IPS-18a (cell line): ENCODE data around the gene LRIT3.
"Not testable (repeated sequence)": the region's sequence is repeated elsewhere in the genome, so short reads cannot be mapped to it uniquely, and the experiment has no call there.

Source experiments
- H3K27ac ChIP-seq: one replicate; pipeline ENCODE4 v1.5.1; 2013; ENCODE audit warnings: low read length
- H3K27me3 ChIP-seq: one replicate; pipeline ENCODE4 v1.6.1; 2013; ENCODE audit warnings: mild to moderate bottlenecking, low read length; ENCODE audit not compliant: control insufficient read depth, insufficient read depth
- H3K36me3 ChIP-seq: one replicate; pipeline ENCODE4 v1.6.1; 2013; ENCODE audit warnings: low read depth, low read length; ENCODE audit not compliant: control insufficient read depth
- H3K4me1 ChIP-seq: one replicate; pipeline ENCODE4 v1.6.1; 2013; ENCODE audit warnings: low read depth, low read length; ENCODE audit not compliant: control insufficient read depth
- H3K4me3 ChIP-seq: one replicate; pipeline ENCODE4 v1.5.1; 2013; ENCODE audit warnings: low read length
- H3K9ac ChIP-seq: one replicate; pipeline ENCODE4 v1.6.1; 2013; ENCODE audit warnings: mild to moderate bottlenecking, low read length, moderate library complexity
- H3K9me3 ChIP-seq: one replicate; pipeline ENCODE4 v1.6.1; 2013; ENCODE audit warnings: low read depth, low read length; ENCODE audit not compliant: control insufficient read depth

Gene LRIT3

DNA sequence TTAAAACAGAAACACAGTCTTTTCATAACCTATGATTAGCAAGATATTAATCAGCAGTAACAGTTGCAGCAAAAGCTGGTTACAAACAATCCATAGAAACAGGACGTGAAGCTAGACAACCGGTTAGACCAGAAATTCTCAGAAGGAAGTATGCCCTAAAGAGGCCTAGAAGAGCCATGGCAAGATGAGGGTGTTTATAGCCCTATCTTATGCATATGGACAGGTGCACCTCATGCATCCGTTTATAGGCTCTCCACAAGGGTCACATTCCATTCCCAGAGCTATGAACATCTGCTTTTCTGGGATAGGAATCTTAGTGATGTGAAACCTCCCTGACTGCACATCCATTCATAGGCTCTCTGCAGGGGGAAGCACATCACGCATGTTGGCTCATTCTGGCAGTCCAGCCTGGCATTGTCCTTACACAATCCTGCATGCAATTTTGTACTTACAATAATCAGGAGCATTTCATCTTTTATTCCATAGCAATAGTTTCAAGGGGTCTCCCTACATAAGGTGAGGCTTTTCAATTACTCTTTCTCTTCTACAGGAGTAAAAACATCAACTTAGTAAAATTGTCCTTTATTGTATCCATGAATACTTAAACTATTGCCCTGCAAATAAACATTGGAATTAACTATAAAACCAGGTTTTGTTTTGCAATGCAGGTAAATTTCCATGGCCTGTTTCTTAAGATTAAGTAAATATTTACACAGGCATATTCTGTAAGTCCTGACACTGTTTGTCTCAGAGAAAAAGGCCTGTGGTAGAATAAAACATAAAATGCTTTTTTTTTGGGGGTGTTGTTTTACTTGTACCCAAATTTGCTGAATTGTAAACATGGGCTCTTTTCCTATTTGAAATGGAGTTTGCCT, 11.8 kb downstream of the LRIT3 start:
- H3K27ac ChIP-seq, H3K9ac ChIP-seq, H3K9me3 ChIP-seq, H3K36me3 ChIP-seq, H3K4me3 ChIP-seq, H3K27me3 ChIP-seq, H3K4me1 ChIP-seq: not testable (repeated sequence)

DNA sequence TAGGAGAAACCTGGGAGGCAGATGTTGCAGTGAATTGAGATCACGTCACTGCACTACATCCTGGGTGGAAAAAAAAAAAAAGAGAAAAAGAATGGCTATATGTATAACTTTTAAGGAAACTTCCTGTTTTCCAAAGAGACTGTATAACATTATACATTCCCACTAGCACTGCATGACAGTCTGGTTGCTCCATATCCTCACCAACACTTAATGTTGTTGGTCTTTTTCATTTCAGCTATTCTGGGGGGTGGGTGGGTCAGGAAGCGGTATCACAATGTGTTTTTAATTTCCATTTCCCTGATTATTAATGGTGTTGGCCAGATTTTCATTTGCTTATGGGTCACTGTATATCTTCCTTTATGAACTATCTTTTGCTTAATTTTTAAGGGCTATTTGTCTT, 13.4 kb downstream of the LRIT3 start:
- H3K4me1 ChIP-seq = no peaks in the 10 kb centered on the region
- no peaks in the 10 kb centered on the region for H3K36me3 ChIP-seq
- no peak overlapping the region for H3K9ac ChIP-seq
- no peak overlapping the region for H3K4me3 ChIP-seq
- peaks cover 3% of the 10 kb centered on the region for H3K9me3 ChIP-seq
- no peak overlapping the region for H3K27ac ChIP-seq
- H3K27me3 ChIP-seq = no peaks in the 10 kb centered on the region

DNA sequence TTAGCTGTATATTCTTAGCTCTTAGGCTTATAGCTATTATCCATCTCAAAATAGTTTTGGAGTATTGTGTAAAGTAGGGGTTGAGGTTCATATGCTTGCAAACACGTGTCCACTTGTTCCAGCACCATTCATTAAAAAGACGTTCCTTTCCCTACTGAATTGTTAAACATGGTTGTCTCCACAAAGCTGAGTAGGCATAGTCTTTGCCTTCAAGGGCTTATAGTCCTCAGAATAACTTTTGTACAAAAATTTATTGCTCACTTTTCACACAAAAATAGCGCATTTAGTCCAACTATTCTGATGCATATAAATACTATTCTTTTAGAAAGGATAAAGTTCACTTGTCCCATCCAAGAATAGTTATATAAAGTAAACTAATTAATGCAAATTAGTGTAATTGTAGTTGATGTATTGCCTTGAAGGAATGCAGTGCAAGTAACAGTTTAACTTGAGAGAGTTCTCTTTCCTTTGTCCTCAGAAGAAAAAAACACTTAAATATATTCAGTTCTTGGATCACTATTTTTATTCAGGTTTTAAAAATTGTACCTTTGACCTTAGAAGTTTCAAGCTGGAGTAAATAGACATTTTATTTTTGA, 14.1 kb downstream of the LRIT3 start:
- H3K9ac ChIP-seq = no peak overlapping the region

DNA sequence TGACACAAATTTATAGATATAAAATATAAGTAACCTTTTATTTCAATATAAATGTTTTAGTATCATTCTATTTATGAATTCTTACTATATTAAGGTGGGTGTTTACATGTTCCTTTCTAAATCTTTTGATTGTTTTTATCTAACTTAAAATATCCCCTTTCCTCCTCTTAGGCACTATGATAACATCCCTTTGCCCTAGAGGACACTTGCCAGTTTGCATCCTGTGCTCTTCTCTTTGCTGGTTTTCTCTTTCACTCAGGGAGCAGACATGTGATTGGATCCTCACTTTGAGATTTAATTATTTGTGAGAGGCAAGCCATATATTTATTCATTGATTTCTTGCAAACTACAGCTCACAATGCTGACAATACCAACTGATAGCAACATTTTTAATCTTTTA, 16.2 kb downstream of the LRIT3 start:
- no peak overlapping the region for H3K4me3 ChIP-seq
- no peaks in the 10 kb centered on the region for H3K27me3 ChIP-seq
- H3K9me3 ChIP-seq = peaks cover 3% of the 10 kb centered on the region
- H3K4me1 ChIP-seq = no peaks in the 10 kb centered on the region
- H3K9ac ChIP-seq = no peak overlapping the region
- no peaks in the 10 kb centered on the region for H3K36me3 ChIP-seq
- no peak overlapping the region for H3K27ac ChIP-seq

More for the DNA sequence above, 14.1 kb downstream of the LRIT3 start:
- H3K27ac ChIP-seq = no peak overlapping the region
- H3K4me3 ChIP-seq = no peak overlapping the region
- no peaks in the 10 kb centered on the region for H3K36me3 ChIP-seq
- peaks cover 3% of the 10 kb centered on the region for H3K9me3 ChIP-seq
- H3K27me3 ChIP-seq = no peaks in the 10 kb centered on the region
- H3K4me1 ChIP-seq = no peaks in the 10 kb centered on the region

DNA sequence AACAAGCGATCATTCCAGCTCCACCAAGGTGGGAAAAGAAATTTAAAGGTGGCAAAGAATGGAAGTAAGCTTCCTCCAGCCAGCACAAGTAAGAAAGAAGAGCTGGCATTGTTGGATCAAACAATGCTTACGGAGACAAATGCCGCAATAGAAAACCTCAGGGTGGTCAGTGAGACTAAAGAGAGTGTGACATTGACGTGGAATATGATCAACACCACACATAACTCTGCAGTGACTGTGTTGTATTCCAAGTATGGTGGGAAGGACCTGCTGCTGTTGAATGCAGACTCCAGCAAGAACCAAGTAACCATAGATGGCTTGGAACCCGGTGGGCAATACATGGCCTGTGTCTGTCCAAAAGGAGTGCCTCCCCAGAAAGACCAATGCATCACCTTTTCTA, 22.2 kb downstream of the LRIT3 start:
- Histone ChIP-seq H3K9ac (no peak overlapping the region), H3K4me1 (no peaks in the 10 kb centered on the region), H3K9me3 (no peaks in the 10 kb centered on the region), H3K27ac (no peak overlapping the region), H3K36me3 (no peaks in the 10 kb centered on the region), H3K4me3 (no peak overlapping the region), H3K27me3 (no peaks in the 10 kb centered on the region)

DNA sequence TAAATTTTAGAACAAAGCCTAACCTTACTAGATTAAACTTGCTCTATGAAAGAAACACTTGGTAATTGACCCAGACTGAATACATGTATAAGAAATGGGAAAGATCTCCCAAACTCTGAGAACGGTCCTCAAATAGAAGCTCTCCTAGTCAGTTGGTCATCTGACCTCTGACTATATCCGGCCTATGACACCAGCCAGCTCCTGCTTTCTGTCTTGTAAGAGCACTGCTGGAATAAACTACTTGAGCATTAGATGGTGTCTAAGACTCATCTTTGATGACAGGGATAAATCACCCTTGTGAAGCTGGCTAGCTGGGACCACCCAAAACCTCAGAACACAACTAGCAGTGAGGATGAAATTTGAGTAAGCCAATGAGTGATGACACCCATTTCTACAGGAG, 24.2 kb downstream of the LRIT3 start:
- H3K27ac ChIP-seq = no peak overlapping the region
- H3K4me3 ChIP-seq = no peak overlapping the region
- H3K9ac ChIP-seq = no peak overlapping the region
- H3K4me1 ChIP-seq = no peaks in the 10 kb centered on the region
- no peaks in the 10 kb centered on the region for H3K9me3 ChIP-seq
- H3K36me3 ChIP-seq = no peaks in the 10 kb centered on the region
- H3K27me3 ChIP-seq = no peaks in the 10 kb centered on the region

DNA sequence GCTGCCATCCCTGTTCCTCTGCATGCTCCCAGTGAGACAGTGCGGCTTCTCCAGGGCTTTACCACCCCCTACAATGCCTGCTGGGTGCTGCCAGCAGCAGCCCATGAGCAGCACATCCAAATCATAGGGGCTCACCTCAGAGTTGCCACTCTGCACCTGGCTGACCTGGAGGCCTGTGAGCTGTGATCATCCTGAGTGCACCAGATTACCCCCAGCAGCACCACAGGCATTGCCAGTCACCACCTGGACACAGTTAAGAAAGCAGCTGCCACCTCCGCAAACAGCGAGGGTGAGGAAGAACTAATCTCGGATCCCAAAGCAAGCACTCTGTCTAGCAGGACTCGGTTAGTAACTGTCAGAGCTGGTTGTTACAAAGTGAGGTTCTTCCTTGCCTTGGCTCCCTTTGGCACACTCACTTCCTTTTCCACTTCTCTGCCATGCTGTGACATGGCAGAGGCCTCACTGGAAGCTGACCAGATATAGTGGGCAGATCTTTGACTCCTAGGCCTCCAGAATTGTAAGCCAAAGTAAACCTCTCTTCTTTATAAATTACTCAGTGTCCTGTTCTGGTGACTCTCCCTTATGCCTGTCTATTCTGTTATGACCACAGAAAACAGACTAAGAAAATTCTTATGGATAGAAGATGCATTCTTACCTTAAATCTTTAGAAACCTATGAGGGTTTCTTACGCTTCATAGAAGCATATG, 25.2 kb downstream of the LRIT3 start:
- Histone ChIP-seq H3K36me3 (no peaks in the 10 kb centered on the region), H3K27ac (no peak overlapping the region), H3K27me3 (no peaks in the 10 kb centered on the region), H3K9me3 (no peaks in the 10 kb centered on the region), H3K9ac (no peak overlapping the region), H3K4me3 (no peak overlapping the region), H3K4me1 (no peaks in the 10 kb centered on the region)

DNA sequence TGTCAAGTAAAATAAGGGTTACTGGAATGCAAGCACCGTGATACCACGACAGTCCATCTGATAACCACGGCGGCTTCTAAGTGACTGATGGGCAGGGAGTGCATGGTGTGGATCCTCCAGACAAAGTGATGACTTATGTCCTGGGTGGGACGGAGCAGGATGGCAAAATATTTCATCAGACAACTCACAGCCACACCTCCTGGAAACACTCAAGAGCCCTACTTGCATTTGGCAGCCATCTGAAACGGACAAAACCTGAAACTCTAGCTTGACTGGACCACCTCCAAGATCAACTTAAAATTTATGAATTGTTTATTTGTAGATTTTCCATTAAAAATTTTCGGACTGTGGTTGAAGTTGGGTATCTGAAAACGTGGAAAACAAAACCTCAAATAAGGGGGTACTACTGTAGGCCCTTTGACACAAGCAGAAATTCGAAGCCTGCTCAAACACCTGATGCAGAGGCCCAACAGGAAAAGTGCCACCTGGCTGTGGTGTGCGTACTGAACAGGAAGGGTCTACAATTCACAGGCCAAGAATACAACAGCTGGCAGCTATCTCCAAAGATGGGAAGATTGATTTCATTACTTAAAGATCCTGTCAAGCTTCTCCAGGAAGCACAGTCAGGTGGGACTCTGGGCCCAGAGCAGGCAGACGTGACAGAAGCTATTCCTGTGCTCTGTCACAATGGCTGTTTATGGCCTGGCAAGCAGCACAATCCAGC, 26.0 kb downstream of the LRIT3 start:
- no peaks in the 10 kb centered on the region for H3K4me1 ChIP-seq
- no peak overlapping the region for H3K9ac ChIP-seq
- H3K9me3 ChIP-seq = no peaks in the 10 kb centered on the region
- no peaks in the 10 kb centered on the region for H3K27me3 ChIP-seq
- no peak overlapping the region for H3K27ac ChIP-seq
- no peaks in the 10 kb centered on the region for H3K36me3 ChIP-seq
- H3K4me3 ChIP-seq = no peak overlapping the region

DNA sequence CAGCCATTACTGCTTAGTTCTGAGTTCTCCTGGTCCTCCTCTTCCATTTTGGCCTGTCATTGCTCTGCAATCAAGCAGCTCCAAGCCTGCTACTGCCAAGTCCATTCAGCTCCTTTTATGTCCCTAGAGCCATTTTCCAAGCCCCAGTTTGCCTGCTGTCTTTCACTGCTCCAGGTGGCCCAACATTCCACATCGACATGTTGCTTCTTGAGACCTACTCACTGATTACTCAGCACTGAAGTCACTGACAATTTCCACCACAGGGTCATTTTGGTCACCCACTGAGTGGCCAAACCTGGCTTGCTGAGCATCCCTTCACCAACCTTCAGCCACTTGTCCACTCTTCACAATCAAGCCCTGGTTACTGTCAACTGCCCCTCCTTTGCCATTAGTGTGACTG, 27.2 kb downstream of the LRIT3 start:
- Histone ChIP-seq H3K4me1 (no peaks in the 10 kb centered on the region), H3K4me3 (no peak overlapping the region), H3K9ac (no peak overlapping the region), H3K36me3 (no peaks in the 10 kb centered on the region), H3K27ac (no peak overlapping the region), H3K27me3 (no peaks in the 10 kb centered on the region), H3K9me3 (no peaks in the 10 kb centered on the region)

DNA sequence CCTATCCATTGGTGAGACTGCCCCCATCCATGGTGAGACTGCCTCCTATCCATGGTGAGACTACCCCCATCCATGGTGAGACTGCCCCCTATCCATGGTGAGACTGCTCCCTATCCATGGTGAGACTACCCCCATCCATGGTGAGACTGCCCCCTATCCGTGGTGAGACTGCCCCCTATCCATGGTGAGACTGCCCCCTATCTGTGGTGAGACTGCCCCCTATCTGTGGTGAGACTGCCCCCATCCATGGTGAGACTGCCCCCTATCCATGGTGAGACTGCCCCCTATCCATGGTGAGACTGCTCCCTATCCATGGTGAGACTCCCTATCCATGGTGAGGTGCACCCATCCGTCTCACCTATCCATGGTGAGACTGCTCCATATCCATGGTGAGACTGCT, 27.6 kb downstream of the LRIT3 start:
- H3K27ac ChIP-seq = not testable (repeated sequence)

DNA sequence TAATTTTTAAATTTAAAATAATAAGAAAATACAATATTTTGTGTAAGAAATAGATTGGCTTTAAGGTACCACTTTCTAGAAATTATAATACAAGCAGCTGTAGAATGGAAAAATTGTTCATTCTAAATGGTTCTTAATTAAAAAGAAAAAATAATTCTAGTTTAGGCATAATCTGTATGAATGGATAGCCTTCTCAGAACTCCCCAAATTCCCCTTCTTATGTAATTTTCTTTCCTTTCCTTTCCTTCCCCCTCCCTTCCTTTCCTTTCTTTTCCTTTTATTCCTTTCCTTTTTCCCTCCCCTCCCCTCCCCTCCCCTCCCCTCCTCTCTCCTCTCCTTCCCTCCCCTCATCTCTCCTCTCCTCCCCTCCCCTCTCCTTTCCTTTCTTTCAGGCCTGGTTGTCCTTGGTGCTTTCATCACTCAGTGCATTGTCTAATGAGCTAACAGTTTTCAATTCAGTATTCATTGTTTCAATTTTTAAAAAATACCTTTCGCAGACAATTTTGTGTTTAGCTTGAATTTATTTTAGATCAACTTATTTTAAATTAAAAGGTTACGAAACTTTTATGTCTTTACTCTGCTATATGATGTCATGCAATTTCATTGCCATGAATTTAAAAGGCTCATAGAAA, 28.8 kb downstream of the LRIT3 start:
- H3K4me3 ChIP-seq = no peak overlapping the region
- no peak overlapping the region for H3K9ac ChIP-seq
- no peaks in the 10 kb centered on the region for H3K4me1 ChIP-seq
- H3K27ac ChIP-seq = no peak overlapping the region
- H3K9me3 ChIP-seq = no peaks in the 10 kb centered on the region
- no peaks in the 10 kb centered on the region for H3K36me3 ChIP-seq
- no peaks in the 10 kb centered on the region for H3K27me3 ChIP-seq

More for the DNA sequence above, 27.6 kb downstream of the LRIT3 start:
- not testable (repeated sequence) for H3K36me3 ChIP-seq, H3K9me3 ChIP-seq, H3K4me1 ChIP-seq, H3K4me3 ChIP-seq, H3K27me3 ChIP-seq, H3K9ac ChIP-seq
